ENCODE results near the gene SEPTIN2.
"Not testable (repeated sequence)": the region's sequence is repeated elsewhere in the genome, so short reads cannot be mapped to it uniquely, and the experiment has no call there.

GRCh38 chr2:241293378-241293797, 22.3 kb upstream of the SEPTIN2 start:
- TF ChIP-seq CTCF, EP300, POLR2AphosphoS5, POLR2A (IDR thresholded peaks at IDR 0.05): not testable (repeated sequence)
